Measurements from ENCODE around the gene HCN3.
"Not testable (repeated sequence)": the region's sequence is repeated elsewhere in the genome, so short reads cannot be mapped to it uniquely, and the experiment has no call there.

Gene HCN3

DNA sequence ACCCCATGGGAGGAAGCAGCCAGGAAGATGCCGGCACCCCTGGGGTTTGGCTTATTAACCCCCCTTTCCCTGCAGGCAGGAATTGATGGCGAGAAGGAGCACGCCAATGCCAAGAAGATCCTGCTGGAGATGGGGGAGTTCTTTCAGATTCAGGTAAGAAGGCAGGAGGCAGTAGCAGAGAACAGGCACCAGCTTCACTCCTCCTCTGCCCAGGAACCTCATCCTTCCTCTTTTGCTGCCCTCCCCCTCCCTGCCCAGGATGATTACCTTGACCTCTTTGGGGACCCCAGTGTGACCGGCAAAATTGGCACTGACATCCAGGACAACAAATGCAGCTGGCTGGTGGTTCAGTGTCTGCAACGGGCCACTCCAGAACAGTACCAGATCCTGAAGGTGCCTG lies 42.3 kb downstream of the HCN3 start:
- no peak for DNase-seq

DNA sequence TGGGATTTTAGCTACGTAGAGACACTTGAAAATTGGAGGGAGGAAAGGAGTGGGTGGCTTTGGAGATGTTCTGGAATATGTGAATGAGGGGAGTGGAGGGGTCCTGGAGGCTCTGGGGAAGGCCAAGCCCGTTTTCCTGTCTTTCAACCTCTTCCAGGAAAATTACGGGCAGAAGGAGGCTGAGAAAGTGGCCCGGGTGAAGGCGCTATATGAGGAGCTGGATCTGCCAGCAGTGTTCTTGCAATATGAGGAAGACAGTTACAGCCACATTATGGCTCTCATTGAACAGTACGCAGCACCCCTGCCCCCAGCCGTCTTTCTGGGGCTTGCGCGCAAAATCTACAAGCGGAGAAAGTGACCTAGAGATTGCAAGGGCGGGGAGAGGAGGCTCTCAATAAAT lies 43.0 kb downstream of the HCN3 start:
- DNase-seq, result no peak

DNA sequence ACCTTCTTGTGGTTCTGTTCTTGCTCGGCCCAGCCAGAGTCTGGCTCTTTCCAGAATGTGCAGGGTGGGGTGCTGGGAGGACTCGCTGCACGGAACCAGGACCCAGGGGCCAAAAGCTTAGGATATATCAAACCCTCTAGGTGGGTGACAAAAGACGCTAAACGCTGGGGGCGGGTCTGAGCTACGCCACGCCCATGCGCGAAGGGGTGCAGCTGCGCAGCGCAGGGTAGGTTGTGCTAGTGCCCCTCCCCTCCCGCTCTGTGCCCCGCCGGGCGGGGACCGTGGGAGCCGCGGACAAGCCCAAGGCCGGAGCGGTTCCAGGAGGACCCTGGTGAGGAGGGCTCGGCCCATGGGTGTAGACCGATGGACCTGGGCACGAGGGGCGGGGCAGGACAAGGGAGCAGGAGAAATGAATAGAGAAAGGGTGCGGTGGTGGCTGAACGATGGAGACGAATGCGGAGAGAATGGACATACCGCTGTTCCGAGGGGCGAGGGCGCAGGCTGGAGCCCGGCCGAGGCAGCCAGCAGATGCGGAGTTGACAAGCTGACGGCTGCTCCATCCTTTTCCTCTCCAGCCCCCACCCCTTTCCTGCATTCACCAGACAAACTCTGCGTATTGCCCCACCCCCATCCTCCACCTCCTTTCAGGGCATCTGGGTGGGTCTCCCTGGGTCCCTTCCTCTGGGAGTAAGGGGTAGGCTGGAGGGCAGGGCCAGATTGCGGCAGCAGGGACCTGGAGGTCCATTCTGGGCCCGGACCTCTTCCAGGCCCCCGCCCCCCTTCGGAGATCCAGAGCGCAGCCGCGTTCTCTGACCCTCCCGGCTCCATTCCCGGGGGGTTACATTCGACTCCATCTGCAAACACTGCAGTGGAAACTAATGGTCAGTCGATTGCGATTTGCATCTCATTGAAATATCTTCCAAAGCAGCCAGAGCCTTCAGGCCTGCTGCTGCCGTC lies 43.7 kb downstream of the HCN3 start, which contains the start of gene RUSC1:
TSS of gene RUSC1 (plus strand) at position 234 of the 957 bp plus-strand sequence. CDS start 880 bp downstream, outside the sequence.
- peak; percentile 69 for DNase-seq

DNA sequence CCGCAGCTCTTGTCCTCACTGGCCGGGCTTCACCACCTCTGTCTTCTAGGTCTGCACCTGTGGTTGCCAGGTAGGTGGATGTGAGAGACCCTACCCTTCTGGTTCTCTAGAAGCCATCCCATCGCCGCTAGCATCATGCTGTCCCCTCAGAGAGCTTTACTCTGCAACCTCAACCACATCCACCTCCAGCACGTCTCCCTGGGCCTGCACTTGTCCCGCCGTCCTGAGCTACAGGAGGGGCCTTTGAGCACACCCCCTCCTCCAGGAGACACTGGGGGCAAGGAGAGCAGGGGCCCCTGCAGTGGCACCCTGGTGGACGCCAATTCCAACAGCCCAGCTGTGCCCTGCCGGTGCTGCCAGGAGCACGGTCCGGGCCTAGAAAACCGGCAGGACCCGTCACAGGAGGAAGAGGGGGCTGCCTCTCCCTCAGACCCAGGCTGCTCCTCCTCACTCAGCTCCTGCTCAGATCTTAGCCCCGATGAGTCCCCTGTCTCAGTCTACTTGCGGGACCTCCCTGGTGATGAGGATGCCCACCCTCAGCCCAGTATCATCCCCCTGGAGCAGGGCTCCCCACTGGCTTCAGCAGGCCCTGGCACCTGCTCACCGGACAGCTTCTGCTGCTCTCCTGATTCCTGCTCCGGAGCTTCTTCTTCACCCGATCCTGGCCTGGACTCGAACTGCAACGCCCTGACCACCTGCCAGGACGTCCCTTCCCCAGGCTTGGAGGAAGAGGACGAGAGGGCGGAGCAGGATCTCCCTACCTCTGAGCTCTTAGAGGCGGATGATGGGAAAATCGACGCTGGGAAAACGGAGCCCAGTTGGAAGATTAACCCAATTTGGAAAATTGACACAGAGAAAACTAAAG lies 44.6 kb downstream of the HCN3 start:
- no peak for DNase-seq

DNA sequence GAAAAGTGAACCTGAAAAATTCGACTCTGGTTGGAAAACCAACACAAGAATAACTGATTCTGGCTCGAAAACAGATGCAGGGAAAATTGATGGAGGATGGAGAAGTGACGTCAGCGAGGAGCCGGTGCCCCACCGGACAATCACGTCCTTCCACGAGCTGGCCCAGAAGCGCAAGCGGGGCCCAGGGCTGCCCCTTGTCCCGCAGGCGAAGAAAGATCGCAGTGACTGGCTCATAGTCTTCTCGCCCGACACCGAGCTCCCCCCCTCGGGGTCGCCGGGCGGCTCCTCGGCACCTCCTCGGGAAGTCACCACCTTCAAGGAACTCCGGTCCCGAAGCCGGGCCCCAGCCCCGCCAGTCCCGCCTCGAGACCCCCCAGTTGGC lies 45.3 kb downstream of the HCN3 start:
- DNase-seq, result no peak

DNA sequence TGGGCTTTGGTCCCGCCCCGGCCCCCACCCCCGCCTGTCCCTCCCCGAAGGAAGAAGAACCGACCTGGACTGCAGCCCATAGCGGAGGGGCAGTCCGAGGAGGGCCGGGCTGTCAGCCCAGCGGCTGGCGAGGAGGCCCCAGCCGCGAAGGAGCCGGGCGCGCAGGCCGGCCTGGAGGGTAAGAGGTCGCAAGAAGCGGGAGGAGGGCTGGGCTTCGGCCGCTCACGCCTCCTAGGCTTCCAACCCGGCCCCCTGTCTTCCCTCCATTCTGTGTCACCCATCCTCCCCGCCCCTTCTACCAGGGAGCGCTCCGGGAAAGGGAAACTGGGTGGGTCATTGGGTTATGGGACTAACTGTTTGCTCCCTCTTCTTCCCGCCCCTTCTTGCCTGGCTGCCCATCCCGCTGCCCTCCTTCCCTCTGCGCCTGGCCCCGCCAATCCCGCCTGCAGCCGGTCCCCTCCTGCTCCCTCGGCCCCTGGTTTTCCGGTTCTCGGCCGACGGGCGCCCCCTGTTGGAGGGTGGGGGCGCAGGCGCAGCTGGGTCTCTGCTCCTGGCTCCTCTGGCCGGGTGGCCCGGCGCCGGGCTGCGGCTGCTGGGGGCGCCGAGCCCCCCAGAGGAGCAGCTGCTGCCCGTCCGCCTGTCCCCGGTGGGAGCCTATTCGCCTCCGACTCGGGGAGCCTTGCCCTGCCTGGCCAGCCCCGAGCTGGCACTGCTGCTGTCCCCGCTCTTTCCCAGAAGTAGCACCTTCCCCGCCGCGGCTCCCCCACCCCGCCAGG lies 45.9 kb downstream of the HCN3 start:
- peak; percentile 87 for DNase-seq

DNA sequence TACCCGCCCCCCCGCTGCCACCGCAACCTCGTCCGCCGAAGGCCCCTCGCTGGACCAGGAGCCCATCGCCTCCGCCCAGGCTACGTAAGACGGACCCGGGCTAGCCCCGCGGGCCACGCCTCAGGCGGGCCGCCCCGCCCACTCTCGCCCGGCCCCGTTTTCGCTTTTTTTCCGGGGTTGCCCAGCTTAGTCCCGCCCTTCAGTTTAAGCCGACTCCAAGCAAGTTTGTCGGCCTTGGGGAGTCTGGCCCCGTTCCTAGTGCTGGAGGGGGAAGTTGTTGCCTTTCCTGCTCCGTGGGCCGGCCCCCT lies 46.4 kb downstream of the HCN3 start:
- DNase-seq, result peak; percentile 73

DNA sequence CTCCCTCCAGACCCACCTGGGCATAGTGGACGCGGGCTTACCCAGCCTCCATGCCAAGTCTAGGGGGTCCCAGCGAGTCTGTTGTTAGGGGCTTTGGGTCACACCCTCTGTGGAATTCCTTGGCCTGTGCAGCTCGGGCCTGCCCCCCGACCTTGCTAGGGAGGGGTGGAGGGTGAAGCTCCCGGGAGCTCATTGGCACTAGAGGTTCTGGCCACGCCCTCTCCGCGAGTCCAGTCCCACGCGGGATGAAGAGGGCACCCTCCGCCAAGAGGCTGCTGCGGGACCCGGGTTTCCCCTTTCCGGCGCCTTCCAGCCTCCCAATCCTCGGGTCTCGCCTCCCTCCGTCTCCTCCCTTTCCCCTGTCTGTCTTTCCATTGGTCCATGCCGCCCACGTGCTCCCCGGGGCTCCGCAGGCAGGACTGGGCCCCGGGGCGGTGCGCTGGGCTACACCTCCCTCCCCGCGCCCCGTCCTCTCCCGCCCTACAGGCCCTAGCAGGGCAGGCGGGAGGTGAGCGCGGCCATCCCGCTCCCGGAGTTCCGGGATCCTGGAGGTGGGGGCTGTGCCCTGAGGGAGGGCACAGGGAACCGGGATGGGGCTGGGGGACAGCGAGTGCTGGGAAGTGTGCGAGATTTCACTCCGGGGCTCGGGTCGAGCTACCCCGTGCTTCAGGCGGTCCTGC lies 46.9 kb downstream of the HCN3 start:
- DNase-seq, result peak; percentile 81

DNA sequence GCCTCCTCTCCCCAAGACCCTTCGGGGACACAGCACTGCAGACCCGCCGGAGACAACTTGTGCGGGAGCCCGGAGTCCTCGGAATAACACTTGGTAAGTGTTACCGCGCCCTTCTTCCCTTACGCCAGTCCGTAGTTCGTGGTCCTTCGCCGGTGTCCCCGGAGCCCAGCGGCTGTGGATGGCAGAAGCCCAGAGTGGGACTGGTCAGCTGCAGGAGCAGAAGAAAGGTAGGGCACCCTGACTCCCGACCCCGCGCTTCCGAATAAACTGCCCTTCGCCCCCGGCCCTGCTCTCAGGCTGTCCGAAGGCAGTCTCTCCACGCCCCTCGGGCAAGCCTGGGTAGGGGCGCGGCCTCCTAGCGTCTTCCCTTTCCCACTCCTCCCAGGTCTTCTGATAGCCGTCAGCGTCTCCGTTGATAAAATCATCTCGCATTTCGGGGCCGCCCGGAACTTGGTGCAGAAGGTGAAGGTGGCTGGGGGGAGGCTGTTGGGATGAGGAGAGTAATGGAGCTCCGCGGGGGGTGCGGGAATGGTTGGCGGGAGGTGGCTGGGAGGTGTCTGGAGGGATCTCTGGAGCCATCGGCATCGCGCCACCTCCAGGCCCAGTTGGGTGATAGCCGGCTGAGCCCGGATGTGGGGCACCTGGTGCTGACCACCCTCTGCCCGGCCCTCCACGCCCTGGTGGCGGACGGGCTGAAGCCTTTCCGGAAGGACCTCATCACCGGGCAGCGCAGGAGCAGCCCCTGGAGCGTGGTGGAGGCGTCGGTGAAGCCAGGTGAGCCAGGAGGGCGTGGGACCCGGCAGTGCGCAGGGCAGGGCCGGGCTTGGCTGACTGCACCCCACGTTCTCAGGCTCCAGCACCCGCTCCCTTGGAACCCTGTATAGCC lies 47.7 kb downstream of the HCN3 start:
- DNase-seq, result no peak

DNA sequence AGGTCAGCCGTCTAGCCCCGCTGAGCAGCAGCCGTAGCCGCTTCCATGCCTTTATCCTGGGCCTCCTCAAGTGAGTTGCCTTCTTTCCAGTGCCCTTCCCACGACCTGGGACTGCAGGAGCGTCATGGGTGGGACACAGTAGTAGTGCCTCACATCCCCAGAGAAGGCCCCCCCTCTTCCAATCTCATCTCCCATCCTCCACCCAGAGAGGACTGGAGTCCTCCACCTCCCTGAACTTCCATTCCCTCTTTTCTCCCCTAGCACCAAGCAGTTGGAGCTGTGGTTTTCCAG lies 48.3 kb downstream of the HCN3 start:
- no peak for DNase-seq

DNA sequence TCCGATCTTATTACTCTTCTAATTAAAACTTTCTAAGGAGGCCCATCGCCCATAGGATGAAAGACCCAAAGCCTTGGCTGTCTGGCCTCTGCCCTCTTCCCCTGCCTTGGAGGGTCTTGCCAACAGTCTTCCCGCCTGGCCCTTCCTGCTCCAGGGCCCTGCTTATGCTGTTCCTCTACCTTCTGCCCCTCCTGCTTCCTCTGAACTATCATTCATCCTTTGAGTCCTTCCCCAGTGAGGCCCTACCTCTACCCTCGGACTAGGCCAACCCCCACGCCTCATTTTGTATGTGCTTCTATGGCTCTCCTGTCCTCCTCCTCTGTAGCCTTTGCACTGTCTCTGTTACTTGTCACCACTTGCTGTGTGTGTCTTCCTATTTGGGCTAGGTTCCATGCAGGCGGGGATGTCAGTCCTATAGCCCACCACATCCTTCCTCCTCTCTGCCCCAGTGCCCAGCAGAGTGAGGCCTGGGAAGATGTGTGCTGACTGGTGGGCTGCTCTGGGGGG lies 48.8 kb downstream of the HCN3 start:
- DNase-seq, result no peak

DNA sequence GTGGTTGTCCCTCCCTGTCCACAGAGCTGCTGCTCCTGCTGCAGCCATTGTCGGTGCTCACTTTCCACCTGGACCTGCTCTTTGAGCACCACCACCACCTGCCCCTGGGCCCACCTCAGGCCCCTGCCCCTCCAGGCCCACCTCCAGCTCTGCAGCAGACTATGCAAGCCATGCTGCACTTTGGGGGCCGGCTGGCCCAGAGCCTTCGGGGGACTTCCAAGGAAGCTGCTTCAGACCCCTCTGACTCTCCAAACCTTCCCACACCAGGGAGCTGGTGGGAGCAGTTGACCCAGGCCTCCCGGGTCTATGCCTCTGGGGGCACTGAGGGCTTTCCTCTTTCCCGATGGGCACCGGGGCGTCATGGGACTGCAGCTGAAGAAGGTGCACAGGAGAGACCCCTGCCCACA lies 49.4 kb downstream of the HCN3 start:
- no peak for DNase-seq

DNA sequence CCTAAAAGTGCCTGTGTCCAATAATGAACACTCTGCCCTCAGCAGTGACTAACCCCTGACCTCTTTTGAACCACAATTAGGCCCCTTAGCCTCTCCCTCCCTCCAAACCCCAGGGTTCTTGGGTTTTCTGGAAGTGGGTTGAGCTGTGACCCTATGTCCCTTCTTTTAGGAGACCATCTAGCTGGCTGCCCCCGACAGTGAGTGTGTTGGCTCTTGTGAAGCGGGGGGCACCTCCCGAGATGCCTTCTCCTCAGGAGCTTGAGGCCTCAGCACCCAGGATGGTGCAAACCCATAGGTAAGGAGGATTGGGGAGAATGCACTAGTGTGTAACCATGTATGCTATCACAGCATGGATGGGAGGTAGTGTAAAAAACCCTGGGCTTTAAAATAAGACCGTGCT lies 50.7 kb downstream of the HCN3 start:
- no peak for DNase-seq

DNA sequence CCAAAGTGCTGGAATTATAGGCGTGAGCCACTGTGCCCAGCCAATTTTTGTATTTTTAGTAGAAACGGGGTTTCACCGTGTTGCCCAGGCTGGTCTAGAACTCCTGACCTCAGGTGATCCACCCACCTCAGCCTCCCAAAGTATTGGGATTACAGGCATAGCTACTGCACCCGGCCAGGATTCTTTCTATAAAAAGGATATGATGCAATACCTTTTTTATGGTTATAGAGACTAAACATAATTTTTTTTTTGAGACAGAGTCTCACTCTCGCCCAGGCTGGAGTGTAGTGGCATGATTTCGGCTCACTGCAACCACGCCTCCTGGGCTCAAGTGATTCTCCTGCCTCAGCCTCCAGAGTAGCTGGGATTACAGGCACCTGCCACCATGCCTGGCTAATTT lies 51.6 kb downstream of the HCN3 start:
- DNase-seq, result not testable (repeated sequence)

DNA sequence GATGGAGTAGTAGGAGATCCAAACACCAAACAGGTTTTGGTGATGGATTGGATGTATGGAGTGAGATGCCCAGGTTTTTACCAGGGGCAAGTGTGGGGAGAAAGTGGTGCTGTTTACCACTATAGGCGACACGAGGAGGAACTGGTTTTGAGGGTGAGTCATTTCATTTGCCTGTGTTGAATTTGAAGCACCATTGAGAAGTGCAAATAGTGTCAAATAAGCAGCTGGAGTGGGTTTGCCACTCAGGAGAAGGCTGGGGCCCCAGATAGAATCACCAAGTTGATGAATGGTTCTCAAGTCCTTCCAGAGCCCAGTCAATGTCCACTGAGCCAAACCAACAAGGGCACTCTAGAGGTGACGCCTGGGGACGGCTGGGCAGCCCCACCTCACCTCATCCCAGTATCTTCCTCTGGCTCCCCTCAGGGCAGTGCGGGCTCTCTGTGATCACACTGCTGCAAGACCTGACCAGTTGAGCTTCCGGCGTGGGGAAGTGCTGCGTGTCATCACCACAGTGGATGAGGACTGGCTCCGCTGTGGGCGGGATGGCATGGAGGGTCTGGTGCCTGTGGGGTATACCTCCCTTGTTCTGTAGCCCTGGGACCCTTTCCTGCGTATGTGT lies 52.8 kb downstream of the HCN3 start:
- no peak for DNase-seq

DNA sequence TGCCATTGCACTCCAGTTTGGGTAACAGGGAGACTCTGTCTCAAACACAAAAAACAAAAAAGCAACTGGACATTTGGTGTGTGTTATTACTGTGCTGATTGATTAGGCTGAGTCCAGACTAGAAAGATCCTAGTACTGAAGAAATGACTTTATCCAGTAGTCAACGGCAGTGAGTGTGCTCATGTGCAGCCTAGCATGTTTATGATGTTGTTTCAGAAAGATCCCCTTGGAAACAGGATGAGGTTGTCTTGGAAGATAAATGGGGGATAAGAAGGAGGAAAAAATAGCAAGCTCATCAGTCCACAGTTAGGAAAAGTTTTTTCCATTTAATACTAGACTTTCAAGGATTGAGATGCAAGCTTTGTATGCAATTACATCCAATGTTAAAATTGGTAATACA lies 57.7 kb downstream of the HCN3 start:
- DNase-seq, result no peak

All from activated CD4-positive, alpha-beta T cell treated with anti-CD3 and anti-CD28 coated beads, Interleukin-2, amount 50 U/mL, for 1 hour (primary cell).